GM19023 (cell line): ENCODE results near the gene HUS1B.
"Not testable (repeated sequence)": the region's sequence is repeated elsewhere in the genome, so short reads cannot be mapped to it uniquely, and the experiment has no call there.

Experiments
- ATAC-seq: cut with Tn5 transposase; IDR thresholded peaks from one replicate; pipeline ENCODE4 v1.9.1; 2021; ENCODE audit warnings: mild to moderate bottlenecking, moderate library complexity; ENCODE audit not compliant: unreplicated experiment

HUS1B gene

DNA sequence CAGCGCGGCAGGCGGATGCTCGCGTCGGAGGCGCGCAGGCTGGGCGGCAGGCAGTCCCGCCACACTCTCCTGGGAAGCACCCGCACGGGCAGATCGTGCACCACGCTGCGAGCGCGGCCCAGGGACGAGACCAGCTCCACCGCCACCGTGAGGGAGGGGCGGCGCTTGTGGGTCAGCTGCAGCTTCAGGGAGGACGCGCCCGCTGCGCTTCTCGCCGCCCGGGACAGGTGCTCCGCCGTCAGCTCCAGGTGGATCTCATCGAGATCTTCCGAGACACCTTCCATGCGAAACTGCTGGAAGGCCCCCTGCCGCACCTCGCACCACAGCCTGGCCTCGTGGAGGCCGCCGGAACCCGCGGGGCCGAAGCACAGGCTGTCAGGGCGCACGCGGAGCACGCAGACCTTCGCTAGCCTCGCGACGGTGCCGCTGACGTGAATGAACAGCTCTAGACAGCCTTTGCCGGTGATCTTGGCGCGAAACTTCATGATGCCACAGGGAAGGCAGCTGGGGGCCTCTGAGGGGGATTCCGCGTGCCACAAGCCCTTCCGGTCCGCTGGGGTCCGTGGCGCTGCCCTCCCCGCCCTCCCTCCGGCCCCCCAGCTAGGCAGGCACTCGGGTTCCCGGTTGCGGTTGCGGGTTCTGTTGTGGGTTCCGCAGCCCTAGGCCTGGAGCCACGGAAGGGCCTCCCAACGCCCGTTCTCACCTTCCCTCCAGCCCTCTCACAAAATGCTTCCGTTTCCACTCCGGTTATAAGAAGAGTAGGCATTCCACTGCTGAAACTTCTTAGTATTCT lies at the start of gene HUS1B:
TSS of gene HUS1B (minus strand) at position 641 of the 793 bp plus-strand sequence. CDS start at position 485, 156 bp downstream.
- ATAC-seq, result no peak

DNA sequence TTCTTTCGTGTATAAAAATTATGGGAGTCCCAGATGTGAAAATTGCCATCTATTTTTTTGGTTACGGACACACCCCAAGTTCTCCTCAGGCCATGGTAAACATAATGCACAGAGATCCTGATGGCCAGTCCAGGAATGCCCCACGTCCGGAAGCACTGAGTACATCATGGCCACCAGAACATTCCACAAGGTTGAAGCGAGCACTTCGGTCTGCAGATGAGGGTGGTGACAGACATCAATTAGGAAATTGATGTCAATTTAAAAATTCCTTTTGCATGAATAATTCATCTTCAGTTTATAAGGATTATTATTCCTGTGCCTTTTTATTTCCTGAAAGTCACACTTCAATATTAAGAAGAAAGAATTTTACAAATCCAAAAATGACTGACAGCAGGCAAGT lies 49.2 kb upstream of the HUS1B start:
- no peak for ATAC-seq

DNA sequence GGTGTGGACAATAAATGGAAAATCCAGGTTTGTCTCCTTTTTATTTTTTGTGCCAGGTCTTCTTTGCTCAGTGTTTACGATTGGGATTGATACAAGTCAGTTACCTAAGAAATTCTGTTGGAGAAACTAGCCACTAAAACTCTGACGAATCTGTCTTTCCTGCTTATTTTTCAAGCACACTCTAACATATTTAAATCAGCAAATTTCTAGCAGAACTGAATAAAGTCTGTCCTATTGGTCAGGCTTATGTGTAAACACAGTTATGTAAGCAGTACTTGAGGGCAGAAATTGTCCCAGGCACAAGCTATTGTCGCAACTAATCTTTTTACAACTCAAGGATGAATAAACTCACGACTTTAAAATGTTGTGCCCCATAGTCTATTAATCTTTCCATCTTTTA lies 48.1 kb upstream of the HUS1B start:
- ATAC-seq, result no peak

DNA sequence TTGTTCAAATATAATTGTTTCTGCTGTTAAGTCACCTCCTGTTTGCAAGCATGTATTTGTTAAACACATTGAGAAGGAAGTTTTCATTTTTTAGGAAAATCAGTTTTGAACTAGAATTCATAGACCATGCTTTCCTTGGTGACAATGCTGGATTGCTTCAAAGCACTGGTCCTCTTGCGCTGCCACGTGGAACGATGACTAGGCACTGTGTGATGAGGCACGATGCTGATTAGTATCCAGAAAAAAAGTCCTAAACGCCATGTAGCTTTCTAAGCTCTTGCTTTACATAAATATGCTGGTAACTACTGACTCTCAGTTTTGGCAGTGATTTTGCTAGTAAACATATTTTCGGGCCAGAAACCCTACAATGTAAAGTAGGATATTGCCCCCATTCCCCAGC lies 47.1 kb upstream of the HUS1B start:
- ATAC-seq, result no peak

DNA sequence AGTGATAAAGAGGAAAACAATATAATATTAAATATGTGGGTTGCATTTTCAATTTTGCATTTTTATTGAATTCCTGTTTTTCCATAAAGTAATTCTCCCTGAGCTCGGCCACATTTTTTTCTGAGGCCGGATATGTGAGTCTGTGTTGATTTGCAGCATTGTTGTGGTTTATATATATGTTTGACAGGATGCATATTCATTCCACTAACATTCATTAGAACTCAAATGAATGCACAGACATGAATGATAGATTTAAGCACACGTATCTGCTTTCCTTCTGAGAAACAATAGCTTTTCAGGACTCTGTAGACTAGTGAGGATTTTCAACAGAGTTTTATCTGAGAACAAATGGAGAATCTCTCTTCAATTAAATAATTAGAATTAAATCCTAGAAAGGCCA lies 46.7 kb upstream of the HUS1B start:
- ATAC-seq, result no peak

DNA sequence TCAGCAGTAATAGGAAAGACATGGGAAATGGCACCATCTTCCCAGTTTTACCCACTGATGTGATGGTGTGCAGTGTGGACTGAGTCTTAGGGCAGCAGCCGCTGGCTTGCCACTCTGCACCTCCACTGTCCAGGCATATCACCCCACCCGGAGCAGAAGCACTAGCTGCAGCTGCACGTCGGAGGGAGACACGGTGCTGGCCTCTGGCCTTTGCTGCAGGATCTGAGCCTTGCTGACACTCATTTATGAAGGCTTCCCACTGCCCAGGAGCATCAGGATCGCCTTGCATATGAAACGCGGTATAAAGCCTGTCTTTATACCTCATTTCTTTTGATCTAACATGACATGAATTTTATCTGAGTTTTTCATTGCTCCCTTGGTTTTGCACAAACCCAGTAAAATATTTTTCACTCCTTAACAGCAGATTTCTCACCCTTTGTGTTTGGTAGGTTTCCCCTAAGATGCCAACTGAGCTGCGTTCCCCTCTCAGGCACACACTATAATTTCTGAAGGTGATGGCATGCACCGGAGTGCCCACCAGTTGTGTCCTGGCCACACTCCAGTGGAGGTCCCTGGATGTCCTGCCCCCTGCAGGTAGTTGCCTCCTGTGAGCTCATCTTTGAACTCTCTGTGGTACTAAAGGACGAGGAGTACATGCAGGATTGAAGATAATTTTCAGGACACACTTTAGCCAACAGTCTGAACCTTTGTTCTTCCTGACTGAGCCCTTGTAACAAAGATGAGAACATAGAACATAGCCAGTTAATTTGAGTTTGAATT lies 45.0 kb upstream of the HUS1B start:
- ATAC-seq, result no peak

DNA sequence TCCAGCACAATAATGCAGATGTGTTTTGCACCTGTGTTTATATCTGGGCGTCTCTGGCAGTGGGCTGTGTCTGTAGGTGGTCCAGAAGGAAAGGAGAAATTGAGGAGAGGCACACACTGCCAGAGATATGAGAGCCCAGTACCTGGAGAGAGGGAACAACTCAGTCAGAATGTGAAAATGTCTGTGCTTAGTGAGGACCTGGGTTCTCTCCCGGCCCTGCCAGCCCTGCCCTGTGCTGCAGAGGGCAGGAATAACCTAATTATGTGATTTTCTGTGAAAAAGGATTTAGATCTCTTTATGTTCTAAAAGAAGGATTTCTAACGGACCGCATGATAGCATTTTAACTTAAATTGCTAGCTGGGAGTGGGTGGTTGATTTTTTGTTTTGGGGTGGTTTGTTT lies 44.3 kb upstream of the HUS1B start:
- no peak for ATAC-seq

DNA sequence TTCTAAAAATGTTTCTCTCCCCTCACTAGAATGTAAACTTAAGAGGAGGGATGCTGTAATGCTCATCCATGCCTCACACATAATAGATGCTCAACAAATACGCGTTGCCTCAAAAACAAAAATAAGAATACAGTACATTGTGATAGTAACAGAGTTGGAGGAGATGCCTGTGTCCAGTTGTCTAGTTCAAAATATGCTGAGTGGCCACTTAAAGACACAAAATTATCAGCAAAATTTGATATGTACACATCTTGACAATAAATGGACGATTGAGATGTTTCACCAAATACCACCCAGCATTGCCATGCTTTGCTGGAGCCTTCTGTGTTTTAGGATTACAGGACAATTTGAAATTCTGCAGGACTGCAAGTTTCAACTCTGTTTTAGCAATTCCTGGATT lies 43.6 kb upstream of the HUS1B start:
- ATAC-seq, result no peak

DNA sequence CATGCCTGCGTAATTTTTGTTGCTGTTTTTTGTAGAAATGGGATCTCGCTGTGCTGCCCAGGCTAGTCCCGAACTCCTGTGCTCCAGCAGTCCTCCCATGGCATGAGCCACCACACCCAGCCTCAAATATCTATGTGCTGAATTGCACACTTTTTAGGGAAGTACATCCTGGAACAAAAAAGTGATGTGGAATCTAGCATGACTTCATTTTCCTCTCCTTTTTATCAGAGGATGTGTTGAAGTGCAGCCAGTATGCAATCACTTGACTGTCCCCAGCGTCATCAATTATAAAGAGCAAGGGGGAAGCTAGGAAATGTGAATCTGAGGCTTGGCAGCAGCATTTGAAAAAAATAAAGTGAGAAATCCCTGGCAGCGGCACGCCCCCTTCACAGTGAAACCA lies 42.4 kb upstream of the HUS1B start:
- ATAC-seq, result no peak

DNA sequence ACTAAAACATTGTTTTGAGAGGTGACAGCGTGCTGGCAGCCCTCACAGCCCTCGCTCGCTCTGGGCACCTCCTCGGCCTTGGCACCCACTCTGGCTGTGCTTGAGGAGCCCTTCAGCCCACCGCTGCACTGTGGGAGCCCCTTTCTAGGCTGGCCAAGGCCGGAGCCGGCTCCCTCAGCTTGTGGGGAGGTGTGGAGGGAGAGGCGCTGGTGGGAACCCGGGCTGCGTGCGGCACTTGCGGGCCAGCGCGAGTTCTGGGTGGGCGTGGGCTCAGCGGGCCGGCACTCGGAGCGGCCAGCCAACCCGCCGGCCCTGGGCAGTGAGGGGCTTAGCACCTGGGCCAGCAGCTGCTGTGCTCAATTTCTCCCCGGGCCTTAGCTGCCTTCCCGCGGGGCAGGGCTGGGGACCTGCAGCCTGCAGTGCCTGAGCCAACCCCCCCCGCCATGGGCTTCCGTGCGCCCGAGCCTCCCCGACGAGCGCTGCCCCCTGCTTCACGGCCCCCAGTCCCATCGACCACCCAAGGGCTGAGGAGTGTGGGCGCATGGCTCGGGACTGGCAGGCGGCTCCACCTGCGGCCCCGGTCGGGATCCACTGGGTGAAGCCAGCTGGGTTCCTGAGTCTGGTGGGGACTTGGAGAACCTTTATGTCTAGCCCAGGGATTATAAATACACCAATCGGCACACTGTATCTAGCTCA lies 37.7 kb upstream of the HUS1B start:
- not testable (repeated sequence) for ATAC-seq

DNA sequence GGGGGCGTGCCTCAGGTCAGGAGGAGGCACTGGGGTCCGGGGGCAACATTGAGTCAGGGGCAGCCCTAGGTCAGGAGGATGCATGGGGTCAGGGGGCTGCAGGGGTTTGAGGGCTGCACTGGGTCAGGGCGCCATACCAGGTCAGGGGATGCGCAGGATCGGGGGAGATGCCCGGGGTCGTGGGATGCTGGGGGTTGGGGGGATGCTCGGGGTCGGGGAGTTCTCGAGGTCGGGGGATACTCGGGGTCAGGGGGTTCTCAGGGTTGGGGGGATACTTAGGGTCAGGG lies 36.8 kb upstream of the HUS1B start:
- no peak for ATAC-seq

DNA sequence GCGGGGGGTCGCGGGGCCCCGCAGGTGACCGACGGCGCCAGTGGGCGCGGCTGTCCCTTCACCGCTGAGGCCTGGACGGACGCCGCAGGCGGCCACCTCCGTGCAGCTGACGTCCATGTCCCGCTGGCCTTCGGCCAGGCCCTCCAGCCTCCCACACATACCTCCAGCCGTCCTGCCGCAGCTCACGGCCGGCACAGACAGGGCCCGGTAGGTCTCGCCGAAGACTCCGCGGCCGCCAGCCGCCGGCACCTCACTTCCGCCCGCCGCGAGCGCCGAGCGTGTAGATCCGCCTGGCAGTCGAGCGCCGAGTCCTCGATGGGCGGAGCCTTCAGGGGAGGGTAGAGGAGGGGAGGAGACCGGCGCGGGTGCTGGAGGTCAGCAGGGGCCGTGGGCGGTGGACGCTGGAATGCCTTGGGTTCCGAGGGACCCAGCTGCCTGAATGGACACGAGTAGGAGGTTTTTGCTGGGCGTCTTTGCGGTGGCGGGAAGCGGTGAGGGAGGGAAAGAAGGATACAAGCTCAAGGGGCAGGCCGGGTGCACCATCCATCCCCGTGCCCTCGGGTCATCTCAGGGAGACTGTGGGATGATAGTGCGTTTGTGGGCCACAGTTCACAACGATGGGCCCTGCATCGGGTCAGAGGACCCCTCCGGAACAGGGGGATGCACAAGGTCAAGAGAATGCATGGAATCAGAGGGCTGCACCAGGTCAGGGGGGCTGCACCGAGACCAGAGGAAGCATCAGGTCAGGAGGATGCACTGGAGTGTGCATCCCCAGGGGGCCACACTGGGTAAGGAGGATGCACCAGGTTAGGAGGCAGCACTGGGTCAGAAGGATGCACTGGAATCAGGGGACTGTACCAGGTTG lies 36.2 kb upstream of the HUS1B start, which contains the start of gene EXOC2:
TSS of gene EXOC2 (minus strand) at position 282 of the 865 bp plus-strand sequence. CDS start 55,321 bp downstream, outside the sequence.
- peak; percentile 85 for ATAC-seq

DNA sequence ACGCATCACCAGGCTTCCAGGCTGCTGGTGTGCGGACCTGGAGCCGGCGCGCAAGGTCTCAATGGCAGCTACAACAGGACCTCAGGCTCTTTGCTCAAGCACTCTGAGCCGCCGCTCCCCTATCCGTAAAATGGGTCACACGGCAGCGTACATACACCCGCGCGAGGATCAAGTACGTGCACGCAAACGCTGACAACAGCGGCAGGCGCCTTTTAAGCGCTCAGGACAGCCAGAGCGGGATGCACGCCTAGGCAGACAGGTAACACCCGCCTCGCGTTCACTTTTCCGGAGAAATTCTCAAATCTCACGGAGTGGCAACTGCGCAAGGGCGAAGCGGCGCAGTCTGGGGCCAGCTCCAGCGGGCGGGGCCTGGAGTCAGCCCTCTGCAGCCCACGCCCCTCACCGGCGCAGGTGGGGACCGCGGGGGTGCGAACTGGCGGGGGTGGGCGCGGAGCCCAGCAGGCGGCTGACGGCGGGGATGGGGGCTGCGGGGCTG lies 35.5 kb upstream of the HUS1B start:
- ATAC-seq, result peak; percentile 81

DNA sequence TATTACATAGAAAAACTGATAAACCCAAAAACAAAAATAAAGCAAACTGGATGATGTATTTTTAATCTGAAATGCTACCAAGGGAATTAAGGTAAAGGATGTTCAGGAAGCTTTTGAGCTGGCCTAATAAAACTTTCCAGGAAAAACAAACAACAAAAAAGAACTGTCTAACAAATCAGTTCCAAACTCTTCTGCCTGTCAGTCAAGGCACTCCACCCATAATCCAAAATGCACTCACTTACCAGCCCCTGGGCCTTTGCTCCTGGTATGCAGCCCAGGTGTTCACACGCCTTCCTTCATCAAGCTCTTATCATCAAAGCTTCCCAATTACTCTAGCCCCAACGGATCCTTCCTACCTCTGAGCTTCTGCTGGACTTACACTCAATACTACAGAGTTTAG lies 32.3 kb upstream of the HUS1B start:
- ATAC-seq, result no peak

DNA sequence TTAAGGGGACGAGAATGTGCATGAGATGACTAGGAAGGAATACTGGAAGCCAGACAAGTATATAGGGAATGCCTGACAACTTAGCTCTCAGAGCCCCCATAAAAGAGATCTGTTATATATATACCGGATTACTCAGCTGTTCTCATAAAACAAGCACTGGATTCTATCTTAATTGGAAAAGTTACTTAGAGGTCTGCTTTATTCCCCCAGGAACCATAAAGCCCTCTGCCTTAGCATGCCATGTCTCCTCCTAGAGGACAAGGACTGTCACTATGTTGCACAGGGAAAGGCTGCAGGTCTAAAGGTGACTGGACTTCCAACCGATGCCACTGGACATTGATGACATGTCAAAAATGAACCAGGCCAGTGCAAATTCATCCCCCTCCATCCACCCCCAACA lies 29.6 kb upstream of the HUS1B start:
- ATAC-seq, result no peak

DNA sequence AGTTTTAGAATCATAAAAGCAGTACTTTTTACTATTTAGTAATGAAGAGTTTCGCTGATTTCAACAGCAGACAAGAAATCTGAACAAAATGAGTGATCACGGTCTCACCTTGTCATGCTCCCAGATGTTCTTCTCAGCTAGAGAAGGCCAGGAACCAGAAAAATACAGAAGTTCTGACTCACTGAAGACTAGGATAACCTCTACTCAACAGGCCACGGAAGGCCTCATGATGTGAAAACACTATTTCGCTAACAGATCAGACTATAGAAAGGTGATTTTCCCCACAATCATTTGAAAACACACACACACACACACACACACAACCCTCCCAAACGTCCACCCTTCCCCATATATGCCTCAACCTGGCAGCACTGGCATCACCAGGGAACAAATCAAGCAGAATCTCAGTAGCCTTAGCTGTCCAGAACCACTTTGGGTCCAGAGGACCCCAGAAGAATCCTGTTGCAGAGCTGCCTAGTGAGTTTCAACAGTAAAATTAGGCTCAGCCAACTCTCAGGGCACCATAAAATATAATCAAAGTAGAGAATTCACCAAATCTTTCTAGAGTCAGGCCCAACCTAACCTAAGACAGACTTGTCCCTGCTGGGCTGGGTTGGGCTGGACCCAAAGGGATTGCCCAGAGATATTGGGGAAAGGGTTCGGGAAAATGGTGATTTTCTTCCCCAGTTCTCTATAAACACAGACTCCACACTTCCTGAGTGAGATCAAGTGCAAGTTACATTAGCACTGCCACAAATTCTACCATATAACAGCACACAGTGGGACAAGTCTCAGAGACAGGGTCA lies 28.1 kb upstream of the HUS1B start:
- peak; percentile 62 for ATAC-seq

DNA sequence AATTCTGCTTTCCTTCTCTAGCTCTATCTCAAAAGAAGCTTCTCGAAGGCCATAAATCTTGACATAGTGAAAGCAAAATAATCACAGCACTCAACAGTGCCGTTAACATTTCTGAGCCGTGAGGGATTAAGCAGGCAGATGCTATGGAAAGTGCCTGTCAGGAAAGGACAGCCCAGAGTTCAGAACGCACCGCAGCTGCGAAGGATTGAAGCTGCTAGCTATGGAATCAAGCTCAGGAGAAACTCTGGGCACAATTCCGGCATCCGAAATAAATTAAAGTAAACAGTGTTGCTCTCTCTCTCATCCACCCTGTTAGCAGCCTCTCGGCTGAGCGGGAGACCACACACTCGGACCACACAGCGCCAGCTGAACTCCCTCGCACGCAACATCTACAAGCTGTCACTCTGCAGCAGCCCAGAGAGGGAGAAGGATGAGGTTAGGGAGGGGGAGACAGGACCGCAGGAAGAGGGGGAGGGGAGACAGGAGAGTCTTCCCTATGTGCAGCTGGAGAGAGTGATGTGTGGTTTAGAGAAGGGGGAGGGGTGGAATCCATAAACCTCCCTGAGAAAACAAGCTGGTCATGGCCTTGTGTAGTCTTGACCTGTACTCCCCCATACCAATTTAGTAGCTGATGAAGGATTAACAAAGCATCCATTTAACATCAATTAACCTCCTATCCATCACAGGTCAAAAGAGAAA lies 27.0 kb upstream of the HUS1B start:
- no peak for ATAC-seq

DNA sequence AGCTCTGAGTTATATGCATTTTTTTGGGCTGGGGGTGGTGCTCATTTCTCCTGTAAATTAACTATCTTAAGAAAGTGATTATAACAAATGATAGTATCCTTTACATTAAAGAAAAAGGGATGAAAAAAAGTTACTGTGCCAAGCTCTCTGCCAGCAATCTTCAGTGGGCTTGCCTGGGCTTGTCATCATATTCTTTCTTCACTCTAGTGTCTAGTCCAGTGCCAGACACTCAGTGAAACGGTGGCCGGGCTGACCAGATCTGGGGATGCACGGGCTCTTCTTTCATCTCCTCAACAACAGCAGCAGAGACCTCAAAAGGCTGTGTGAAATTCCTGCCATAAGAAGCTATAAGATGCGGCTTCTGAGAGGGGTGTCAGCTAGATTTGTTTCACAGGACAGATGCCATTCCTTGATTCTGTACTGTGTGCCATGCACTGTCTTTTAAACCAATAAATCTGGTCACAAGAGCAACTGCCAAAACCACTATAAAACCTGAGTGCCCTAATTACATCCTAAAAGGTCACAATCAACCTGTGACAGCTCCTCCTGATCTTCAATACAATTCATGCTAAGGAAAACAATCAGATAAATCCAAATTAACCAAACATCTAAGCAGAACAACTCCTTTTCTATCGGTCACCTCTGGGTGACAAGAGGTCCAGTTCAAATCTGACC lies 23.9 kb upstream of the HUS1B start:
- ATAC-seq, result no peak

DNA sequence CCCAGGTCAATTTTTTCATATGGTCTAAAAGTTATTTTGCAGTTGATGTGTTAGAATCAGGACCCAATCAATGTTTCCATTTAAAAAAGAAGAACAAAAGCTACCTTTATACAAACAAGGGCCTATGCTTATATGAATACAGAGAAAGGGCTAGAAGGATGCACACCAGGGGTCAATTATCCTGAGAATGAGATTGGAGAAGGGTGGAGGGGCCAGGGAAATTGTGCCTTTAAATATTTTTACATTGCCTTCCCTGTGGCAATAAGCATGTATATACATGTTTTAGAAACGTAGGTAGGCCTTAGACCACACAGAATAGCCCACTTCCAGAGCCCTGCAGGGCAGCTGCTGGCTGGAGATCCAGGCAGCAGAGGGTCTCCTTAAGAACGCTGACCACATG lies 23.4 kb upstream of the HUS1B start:
- no peak for ATAC-seq
